K562 (cell line): Measurements from ENCODE around the gene TSPAN13. TPM values are rescaled to one million over a fixed set of nuclear protein-coding genes. Genes with fewer than 3 reads are reported as not detected.

Source experiments
- ATAC-seq: fragments of 200-7000 bp; cut with Tn5 transposase; 3 replicates; pipeline ENCODE4 v1.9.1; 2020; ENCODE audit warnings: moderate library complexity
- BruUV-seq: library from RNA; stranded (reverse); fragments of 400-500 nt; replicated peaks from 2 replicates; lab custom pipeline; 2021; lab: Mats Ljungman, UMichigan
- CTCF ChIA-PET: fragments of 300-600 bp; formaldehyde crosslinking; extraction: SDS; loops from one replicate; lab custom pipeline; 2021; ENCODE audit warnings: low intra/inter-chr PET ratio; lab: Yijun Ruan, JAX
- POLR2A ChIA-PET: fragments of 300-600, 350-650 bp; sonication (Branson Sonifier 250); formaldehyde crosslinking; extraction: SDS; loops from one replicate; lab custom pipeline; 2021; ENCODE audit warnings: antibody characterized with exemption, inconsistent platforms; lab: Yijun Ruan, JAX
- DNase-seq, 4 experiments: peaks; one replicate each; pipeline versions ENCODE4 v3.0.0 to v3.0.0-alpha.2; 2011 to 2018; ENCODE audit warnings: low spot score in 3 of 4, mixed read lengths in 3 of 4; ENCODE audit errors: extremely low read depth in 1 of 4
- FAIRE-seq: peaks from 2 replicates; lab custom pipeline; 2011; peaks lifted over from hg19 to GRCh38; lab: Jason Lieb, UNC
- H2AFZ ChIP-seq: 2 replicates; pipeline ENCODE4 v1.6.0; 2011; ENCODE audit warnings: low read depth, low read length, control low read depth, inconsistent platforms
- H3K27ac ChIP-seq: fragments of 200-600 bp; 3 replicates; pipeline ENCODE4 v1.8.0; 2011; ENCODE audit warnings: low read depth, mild to moderate bottlenecking, control low read depth, inconsistent platforms, low read length, moderate library complexity, mixed read lengths; ENCODE audit errors: extremely low read depth
- H3K27me3 ChIP-seq, 2 experiments: fragments of 300-600 bp in 1 of 2; 2 replicates in 1 of 2; 3 replicates in 1 of 2; pipeline versions ENCODE4 v1.6.0 to v1.8.0; 2011; ENCODE audit warnings: inconsistent platforms in 2 of 2, low read length in 2 of 2, mild to moderate bottlenecking in 1 of 2, mixed read lengths in 1 of 2, moderate library complexity in 1 of 2; ENCODE audit not compliant: control insufficient read depth in 2 of 2, insufficient read depth in 2 of 2
- H3K36me3 ChIP-seq: fragments of 300-600 bp; 3 replicates; pipeline ENCODE4 v1.8.0; 2011; ENCODE audit warnings: mild to moderate bottlenecking, low read length, inconsistent platforms; ENCODE audit not compliant: control insufficient read depth, insufficient read depth
- H3K4me1 ChIP-seq, 2 experiments: fragments of 200-600 bp in 1 of 2; replicated peaks in 1 of 2; 2 replicates in 1 of 2; 3 replicates in 1 of 2; pipeline versions ENCODE4 v1.5.1 to v1.8.0; 2011; ENCODE audit warnings: inconsistent platforms in 2 of 2, low read length in 2 of 2, mild to moderate bottlenecking in 1 of 2, mixed read lengths in 1 of 2, moderate library complexity in 1 of 2; ENCODE audit not compliant: control insufficient read depth in 2 of 2, insufficient read depth in 2 of 2
- H3K4me2 ChIP-seq: 2 replicates; pipeline ENCODE4 v1.6.1; 2011; ENCODE audit warnings: low read length, control low read depth, inconsistent platforms, mixed read lengths; ENCODE audit not compliant: insufficient read depth
- H3K4me3 ChIP-seq: fragments of 200-600 bp; sonication (generic), shearing (Covaris generic); 2 replicates; pipeline ENCODE4 v1.5.1; 2016; ENCODE audit warnings: control low read depth, inconsistent platforms
- H3K79me2 ChIP-seq: fragments of 200-600 bp; 3 replicates; pipeline ENCODE4 v1.8.0; 2011; ENCODE audit warnings: low read length, inconsistent platforms; ENCODE audit not compliant: control insufficient read depth, insufficient read depth
- H3K9ac ChIP-seq, 2 experiments: 2 replicates each; pipeline versions ENCODE4 v1.6.0 to v1.6.1; 2011; ENCODE audit warnings: low read depth in 2 of 2, low read length in 2 of 2, control low read depth in 1 of 2, inconsistent platforms in 1 of 2, mild to moderate bottlenecking in 1 of 2, mixed read lengths in 1 of 2; ENCODE audit not compliant: insufficient read depth in 1 of 2
- H3K9me1 ChIP-seq: one replicate; pipeline ENCODE4 v1.6.0; 2011; ENCODE audit warnings: inconsistent platforms, mild to moderate bottlenecking, low read length, moderate library complexity; ENCODE audit not compliant: control insufficient read depth, insufficient read depth
- H3K9me3 ChIP-seq: replicated peaks from 2 replicates; pipeline ENCODE4 v1.5.1; 2011; ENCODE audit warnings: low read depth, low read length, inconsistent platforms; ENCODE audit not compliant: control insufficient read depth, insufficient read depth
- H4K20me1 ChIP-seq: replicated peaks from 2 replicates; pipeline ENCODE4 v1.6.1; 2011; ENCODE audit warnings: low read length, inconsistent platforms, mixed read lengths; ENCODE audit not compliant: control insufficient read depth, insufficient read depth
- CREB3 ChIP-seq: fragments of 450-650 bp; conservative IDR thresholded peaks from 2 replicates; pipeline ENCODE4 v1.6.1; 2016; ENCODE audit warnings: missing genetic modification characterization, low read depth, mild to moderate bottlenecking, missing compliant biosample characterization, moderate library complexity
- GTF3C2 ChIP-seq: IDR thresholded peaks from 3 replicates; pipeline ENCODE4 v1.6.1; 2011; ENCODE audit warnings: borderline replicate concordance, mild to moderate bottlenecking, moderate library complexity; ENCODE audit not compliant: insufficient read length; ENCODE audit errors: extremely low read depth
- KLF6 ChIP-seq: fragments of 250-450 bp; sonication (Bioruptor Pico); IDR thresholded peaks from 2 replicates; pipeline ENCODE4 v1.4.0; 2020; ENCODE audit warnings: mild to moderate bottlenecking, moderate library complexity, borderline replicate concordance
- PCBP1 ChIP-seq: fragments of 200-400 bp; formaldehyde crosslinking; IDR thresholded peaks from 2 replicates; pipeline ENCODE4 v1.6.1; 2018; ENCODE audit warnings: mild to moderate bottlenecking, low read depth, low read length; ENCODE audit not compliant: poor library complexity, severe bottlenecking
- SAP30 ChIP-seq: fragments of 200-600 bp; sonication (generic); IDR thresholded peaks from 2 replicates; pipeline ENCODE4 v1.6.1; 2012; ENCODE audit warnings: borderline replicate concordance, low read depth, mild to moderate bottlenecking, moderate library complexity, low read length, control low read depth, inconsistent platforms; ENCODE audit not compliant: insufficient read depth, poor library complexity, severe bottlenecking
- TEAD4 ChIP-seq, 2 experiments: sonication (generic) in 1 of 2; formaldehyde crosslinking in 1 of 2; IDR thresholded peaks; 2 replicates each; pipeline versions ENCODE4 v1.6.1 to v1.8.0; 2012 to 2022; ENCODE audit warnings: borderline replicate concordance in 1 of 2, inconsistent platforms in 1 of 2, low read length in 1 of 2, mild to moderate bottlenecking in 1 of 2, missing genetic modification reagents in 1 of 2
- WGBS: fragments of 100-300 bp; shearing (Covaris generic); methylation state at CpG from one replicate; pipeline ENCODE4 v1.1.6; 2016; ENCODE audit warnings: low coverage, mixed read lengths; ENCODE audit not compliant: insufficient coverage; ENCODE audit errors: missing lambda C conversion rate; 5-methylcytosine and 5-hydroxymethylcytosine counted together
- in situ Hi-C: fragments of 300-500 bp; cut with MboI; formaldehyde crosslinking; loops from 4 replicates; pipeline ENCODE4 v1.15.0; 2018; ENCODE audit warnings: inconsistent platforms, mixed read lengths
- intact Hi-C: fragments of 100-400 bp; cut with micrococcal nuclease; formaldehyde crosslinking; loops from 2 replicates; pipeline ENCODE4 v1.14.2; 2022
- polyA plus RNA-seq, 8 experiments: library from polyadenylated mRNA; depleted of rRNA in 4 of 8; stranded (reverse) in 5 of 8; unstranded in 3 of 8; fragments of >200 nt; fragmentation: Nextera tagmentation in 2 of 8; fragmentation: Illumina TruSeq in 1 of 8; extraction: Ambion mirVana in 2 of 8; extraction: Trizol in 1 of 8; gene quantifications; 2 replicates each; pipeline versions ENCODE4 v1.2.1 to v1.2.3, GENCODE V29; 2011 to 2014; ENCODE audit warnings: inconsistent platforms in 1 of 8, missing spikeins in 1 of 8
- total RNA-seq, 7 experiments: library from RNA; depleted of rRNA in 6 of 7; stranded (reverse); fragments of >200 nt in 6 of 7; fragmentation: Illumina TruSeq in 2 of 7; extraction: Trizol in 2 of 7; gene quantifications; 2 replicates each; pipeline versions ENCODE4 v1.2.1 to v1.2.3, GENCODE V29; 2011 to 2021; ENCODE audit warnings: low replicate concordance in 1 of 7

The TSPAN13 gene
- total and polyA plus RNA-seq, 9 of the 15 experiments (the other 6 are each of a cell fraction or from before 2014, with no cell fraction given): 7.8 to 46.3 (median 20.0) TPM

DNA sequence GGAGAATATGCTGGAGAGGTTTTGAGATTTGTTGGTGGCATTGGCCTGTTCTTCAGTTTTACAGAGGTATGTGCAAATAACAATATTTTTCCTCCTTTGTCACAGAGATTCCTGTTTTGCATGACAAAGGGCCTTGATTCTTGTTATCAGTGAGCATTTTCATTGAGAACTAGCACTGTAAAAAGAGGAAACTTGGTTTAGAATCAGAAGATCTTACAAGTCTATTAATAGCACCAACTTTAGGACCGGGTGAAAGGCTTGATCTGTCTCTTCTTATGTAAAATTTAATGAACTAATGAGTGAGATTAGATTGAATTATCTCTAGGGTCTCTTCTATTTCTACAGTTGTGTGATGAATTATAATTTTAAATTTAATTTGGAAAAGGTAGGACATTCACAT is 25.5 kb downstream of the TSPAN13 start:
- no peak overlapping the region for H3K4me2 ChIP-seq
- CTCF ChIA-PET: no interaction called here

More for the DNA sequence above, 25.5 kb downstream of the TSPAN13 start:
- peaks cover 11% of the 10 kb centered on the region; the same call in 2 of the 3 replicates for H3K36me3 ChIP-seq
- 29% methylated on average over 1 of the region's 1 CpG for WGBS
- H3K27me3 ChIP-seq: no peaks in the 10 kb centered on the region
- no peaks in the 10 kb centered on the region for H3K9me3 ChIP-seq
- intact Hi-C loops: no loop called here
- H3K27ac ChIP-seq: no peak overlapping the region
- ATAC-seq (no peak), FAIRE-seq (no peak), DNase-seq (no peak)
- in situ Hi-C loops: no loop called here
- peaks cover 0 to 8% of the 10 kb centered on the region in 2 experiments; a peak in 2 of 5 replicates for H3K4me1 ChIP-seq
- H3K4me3 ChIP-seq: no peak overlapping the region
- no TSS peak for BruUV-seq
- TF ChIP-seq GTF3C2 (no peak), KLF6 (CRISPR knock-in tag) (no peak), PCBP1 (no peak), CREB3 (tag) (no peak), SAP30 (no peak), TEAD4 (IDR thresholded peaks at IDR 0.05; ENCODE audit: low read length) (no peak), TEAD4 (CRISPR knock-in tag; IDR thresholded peaks at IDR 0.05; ENCODE audit: borderline replicate concordance) (no peak)
- H3K9ac ChIP-seq: no peak overlapping the region
- H4K20me1 ChIP-seq: no peaks in the 10 kb centered on the region
- POLR2A ChIA-PET: no interaction called here
- H2AFZ ChIP-seq: no peak overlapping the region
- H3K79me2 ChIP-seq: peaks cover 4% of the 10 kb centered on the region; the same call in 1 of the 3 replicates
- H3K9me1 ChIP-seq: no peaks in the 10 kb centered on the region
